ENCODE measurements around the gene TSHZ2. TPM values are rescaled to one million over a fixed set of nuclear protein-coding genes. Genes with fewer than 3 reads are reported as not detected.

TSHZ2 gene
- total and polyA plus RNA-seq, 9 of the 15 experiments (the other 6 are each of a cell fraction or from before 2014, with no cell fraction given), result 0.03 to 0.20 (median 0.05) TPM; not detected in 4

DNA sequence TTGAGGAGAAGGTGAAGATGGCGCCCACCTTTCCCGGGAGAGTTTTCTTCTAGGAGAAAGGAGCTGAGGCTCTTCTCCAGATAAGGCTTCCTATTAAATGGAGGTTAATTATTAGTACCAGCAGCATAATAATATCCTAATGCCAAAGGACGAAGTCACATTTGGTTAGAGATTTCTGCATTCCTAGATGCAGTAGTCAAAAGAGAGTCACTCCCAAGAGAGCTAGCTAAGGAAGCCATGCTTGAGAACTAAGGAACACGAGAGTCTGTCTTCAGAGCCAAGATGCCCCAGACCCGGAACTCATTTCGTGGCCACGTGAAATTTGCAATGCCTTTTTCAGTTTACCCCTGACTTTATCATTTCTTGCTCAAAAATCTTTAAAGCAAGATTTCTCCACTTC is 132.7 kb downstream of the TSHZ2 start:
- FAIRE-seq (no peak), ATAC-seq (no peak), DNase-seq (ENCODE audit: extremely low read depth in 1 of 4, low spot score in 3 of 4) (no peak)
- no peak overlapping the region for H3K9ac ChIP-seq (ENCODE audit: insufficient read depth in 1 of 2, low read depth in 2 of 2, low read length in 2 of 2)
- H3K9me1 ChIP-seq (ENCODE audit: control insufficient read depth, insufficient read depth, low read length), result no peaks in the 10 kb centered on the region
- in situ Hi-C loops (cut with MboI), result no loop called here
- H3K4me2 ChIP-seq (ENCODE audit: insufficient read depth, low read length), result no peak overlapping the region
- H3K4me1 ChIP-seq (replicated peaks in 1 of 2; ENCODE audit: control insufficient read depth in 2 of 2, insufficient read depth in 2 of 2, low read length in 2 of 2), result no peaks in the 10 kb centered on the region
- no peak overlapping the region for H3K27ac ChIP-seq (ENCODE audit: extremely low read depth, low read depth, low read length)
- 4% methylated on average over 7 of the region's 7 CpGs for WGBS (ENCODE audit: insufficient coverage, low coverage, missing lambda C conversion rate)
- POLR2A ChIA-PET, result interaction anchor here (0.8 kb wide), 1 partner anchor 93 kb away, joined by 3 read pairs; no protein-coding TSS in a partner anchor
- intact Hi-C loops (cut with micrococcal nuclease), result no loop called here
- H3K9me3 ChIP-seq (replicated peaks; ENCODE audit: control insufficient read depth, insufficient read depth, low read depth, low read length), result no peaks in the 10 kb centered on the region
- no peaks in the 10 kb centered on the region for H3K79me2 ChIP-seq (ENCODE audit: control insufficient read depth, insufficient read depth, low read length)
- TF ChIP-seq, protein P1, sequence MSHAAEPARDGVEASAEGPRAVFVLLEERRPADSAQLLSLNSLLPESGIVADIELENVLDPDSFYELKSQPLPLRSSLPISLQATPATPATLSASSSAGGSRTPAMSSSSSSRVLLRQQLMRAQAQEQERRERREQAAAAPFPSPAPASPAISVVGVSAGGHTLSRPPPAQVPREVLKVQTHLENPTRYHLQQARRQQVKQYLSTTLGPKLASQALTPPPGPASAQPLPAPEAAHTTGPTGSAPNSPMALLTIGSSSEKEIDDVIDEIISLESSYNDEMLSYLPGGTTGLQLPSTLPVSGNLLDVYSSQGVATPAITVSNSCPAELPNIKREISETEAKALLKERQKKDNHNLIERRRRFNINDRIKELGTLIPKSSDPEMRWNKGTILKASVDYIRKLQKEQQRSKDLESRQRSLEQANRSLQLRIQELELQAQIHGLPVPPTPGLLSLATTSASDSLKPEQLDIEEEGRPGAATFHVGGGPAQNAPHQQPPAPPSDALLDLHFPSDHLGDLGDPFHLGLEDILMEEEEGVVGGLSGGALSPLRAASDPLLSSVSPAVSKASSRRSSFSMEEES (CRISPR knock-in tag; IDR thresholded peaks at IDR 0.05), result no peak
- TF ChIP-seq SPI1 (IDR thresholded peaks at IDR 0.05; ENCODE audit: borderline replicate concordance, low read depth, low read length) (no peak), STAG1 (CRISPR knock-in tag; IDR thresholded peaks at IDR 0.05; ENCODE audit: borderline replicate concordance) (no peak), CTCFL (IDR thresholded peaks at IDR 0.05; ENCODE audit: borderline replicate concordance, insufficient read depth, low read depth, low read length, poor library complexity, severe bottlenecking) (no peak), POLR2A (conservative IDR thresholded peaks at IDR 0.05) (no peak), XRCC4 (IDR thresholded peaks at IDR 0.05; ENCODE audit: extremely low read depth, insufficient read depth, insufficient read length) (no peak), DMBX1 (CRISPR knock-in tag; IDR thresholded peaks at IDR 0.05; ENCODE audit: borderline replicate concordance) (no peak)
- CTCF ChIA-PET (ENCODE audit: low intra/inter-chr PET ratio), result no interaction called here
- BruUV-seq (replicated peaks), result no TSS peak
- H3K36me3 ChIP-seq (ENCODE audit: control insufficient read depth, insufficient read depth, low read length), result no peaks in the 10 kb centered on the region
- no peaks in the 10 kb centered on the region; the same call in 1 of the 2 replicates for H4K20me1 ChIP-seq (replicated peaks; ENCODE audit: control insufficient read depth, insufficient read depth, low read length)
- H2AFZ ChIP-seq (ENCODE audit: low read depth, low read length), result no peak overlapping the region
- H3K4me3 ChIP-seq, result no peak overlapping the region
- peaks cover under 1 to 14% of the 10 kb centered on the region in 2 experiments; a peak in 3 of 5 replicates for H3K27me3 ChIP-seq (ENCODE audit: control insufficient read depth in 2 of 2, insufficient read depth in 2 of 2, low read length in 2 of 2)
